HG03520 (cell line): ENCODE measurements around the gene NPY.
"Not testable (repeated sequence)": the region's sequence is repeated elsewhere in the genome, so short reads cannot be mapped to it uniquely, and the experiment has no call there.

Experiments used
- ATAC-seq: cut with Tn5 transposase; IDR thresholded peaks from one replicate; pipeline ENCODE4 v1.9.1; 2021; ENCODE audit warnings: mild to moderate bottlenecking, moderate library complexity; ENCODE audit not compliant: unreplicated experiment

NPY gene

GRCh38 chr7:24283897-24284698 is at the start of gene NPY:
Gene NPY (plus strand): TSS chr7:24284190. CDS start chr7:24285241, 1,051 bp downstream.
- no peak for ATAC-seq

- no peak for ATAC-seq
These were observed 44.7 kb upstream of the NPY start for GRCh38 chr7:24239260-24239659.

- no peak for ATAC-seq
These were observed 42.8 kb upstream of the NPY start for GRCh38 chr7:24241206-24241605.

- no peak for ATAC-seq
These were observed 39.4 kb upstream of the NPY start for GRCh38 chr7:24244554-24244953.

GRCh38 chr7:24245362-24245761 is 38.6 kb upstream of the NPY start:
- ATAC-seq, result peak; percentile 89

- ATAC-seq, result no peak
These were observed 34.7 kb upstream of the NPY start for GRCh38 chr7:24249266-24249665.

- no peak for ATAC-seq
These were observed 32.4 kb upstream of the NPY start for GRCh38 chr7:24251568-24251967.

- no peak for ATAC-seq
These were observed 28.9 kb upstream of the NPY start for GRCh38 chr7:24255139-24255538.

- ATAC-seq, result not testable (repeated sequence)
These were observed 25.7 kb upstream of the NPY start for GRCh38 chr7:24258324-24258723.

GRCh38 chr7:24271938-24272337 is 12.1 kb upstream of the NPY start:
- ATAC-seq, result no peak

GRCh38 chr7:24279512-24279911 is 4.5 kb upstream of the NPY start:
- no peak for ATAC-seq

GRCh38 chr7:24283554-24283896 is 465 bp upstream of the NPY start:
- ATAC-seq, result no peak

- no peak for ATAC-seq
These were observed 913 bp downstream of the NPY start for GRCh38 chr7:24284699-24285506.

GRCh38 chr7:24290004-24290641 is 6.1 kb downstream of the NPY start:
- peak; percentile 99 for ATAC-seq

GRCh38 chr7:24291271-24291670 is 7.3 kb downstream of the NPY start:
- ATAC-seq, result no peak

- no peak for ATAC-seq
These were observed 13.4 kb downstream of the NPY start for GRCh38 chr7:24297362-24297761.

GRCh38 chr7:24298696-24299095 is 14.7 kb downstream of the NPY start:
- no peak for ATAC-seq

- no peak for ATAC-seq
These were observed 15.2 kb downstream of the NPY start for GRCh38 chr7:24299192-24299591.

- ATAC-seq, result peak; percentile 58
These were observed 17.7 kb downstream of the NPY start for GRCh38 chr7:24301703-24302102.

- ATAC-seq, result no peak
These were observed 20.6 kb downstream of the NPY start for GRCh38 chr7:24304494-24305095.

GRCh38 chr7:24307326-24307725 is 23.3 kb downstream of the NPY start:
- no peak for ATAC-seq
